SK-N-SH treated with all-trans-retinoic acid at 6 μM for 48 hours (cell line): ENCODE results near the gene SRSF8.
"Not testable (repeated sequence)": the region's sequence is repeated elsewhere in the genome, so short reads cannot be mapped to it uniquely, and the experiment has no call there.

ENCODE experiments used
- ARNTL ChIP-seq: fragments of 450-650 bp; formaldehyde crosslinking; IDR thresholded peaks from 2 replicates; pipeline ENCODE4 v1.5.0; 2020; ENCODE audit warnings: low read depth, mild to moderate bottlenecking, moderate library complexity, borderline replicate concordance
- CREB5 ChIP-seq: fragments of 250-450 bp; sonication (Bioruptor Pico); IDR thresholded peaks from 2 replicates; pipeline ENCODE4 v1.5.1; 2020; ENCODE audit warnings: low read depth, mild to moderate bottlenecking, moderate library complexity
- CSRNP3 ChIP-seq: fragments of 250-450 bp; sonication (Bioruptor Pico); IDR thresholded peaks from 2 replicates; pipeline ENCODE4 v1.5.1; 2021; ENCODE audit warnings: mild to moderate bottlenecking, moderate library complexity
- GLIS3 ChIP-seq: fragments of 250-450 bp; sonication (Bioruptor Pico); IDR thresholded peaks from 2 replicates; pipeline ENCODE4 v1.5.0; 2020; ENCODE audit warnings: mild to moderate bottlenecking, moderate library complexity
- OSR1 ChIP-seq: fragments of 250-450 bp; sonication (Bioruptor Pico); IDR thresholded peaks from 2 replicates; pipeline ENCODE4 v1.8.0; 2022; ENCODE audit warnings: moderate library complexity, mild to moderate bottlenecking, inconsistent platforms
- PATZ1 ChIP-seq: fragments of 250-450 bp; sonication (Bioruptor Pico); IDR thresholded peaks from 2 replicates; pipeline ENCODE4 v1.8.0; 2020; ENCODE audit warnings: mild to moderate bottlenecking, moderate library complexity, borderline replicate concordance
- POU6F1 ChIP-seq: fragments of 250-450 bp; sonication (Bioruptor Pico); IDR thresholded peaks from 2 replicates; pipeline ENCODE4 v1.8.0; 2021; ENCODE audit warnings: low read depth, mild to moderate bottlenecking, moderate library complexity, borderline replicate concordance
- PPARA ChIP-seq: fragments of 250-450 bp; sonication (Bioruptor Pico); IDR thresholded peaks from 2 replicates; pipeline ENCODE4 v1.5.0; 2020; ENCODE audit warnings: mild to moderate bottlenecking, borderline replicate concordance
- RARB ChIP-seq: fragments of 250-450 bp; sonication (Bioruptor Pico); IDR thresholded peaks from 2 replicates; pipeline ENCODE4 v1.8.0; 2021; ENCODE audit warnings: mild to moderate bottlenecking, moderate library complexity
- TSHZ2 ChIP-seq: fragments of 250-450 bp; sonication (Bioruptor Pico); IDR thresholded peaks from 2 replicates; pipeline ENCODE4 v1.5.0; 2020; ENCODE audit warnings: mild to moderate bottlenecking, moderate library complexity
- ZC3H10 ChIP-seq: fragments of 250-450 bp; sonication (Bioruptor Pico); IDR thresholded peaks from 2 replicates; pipeline ENCODE4 v1.5.1; 2021; ENCODE audit warnings: mild to moderate bottlenecking, moderate library complexity
- ZNF70 ChIP-seq: fragments of 450-650 bp; formaldehyde crosslinking; IDR thresholded peaks from 2 replicates; pipeline ENCODE4 v1.5.0; 2020; ENCODE audit warnings: mild to moderate bottlenecking, moderate library complexity

- TF ChIP-seq PPARA (CRISPR knock-in tag); OSR1; POU6F1 (CRISPR knock-in tag); RARB (CRISPR knock-in tag); CSRNP3 (CRISPR knock-in tag); ZNF70 (CRISPR knock-in tag); PATZ1 (CRISPR knock-in tag); ARNTL (CRISPR knock-in tag); CREB5; TSHZ2 (CRISPR knock-in tag); ZC3H10 (CRISPR knock-in tag); GLIS3 (CRISPR knock-in tag): not testable (repeated sequence)
Measured at GRCh38 chr11:95111471-95111870, 44.8 kb downstream of the SRSF8 start.
